Sigmoid colon (tissue), 4 donors: ENCODE results near the gene ALDH3B1.

Experiments used
- EP300 ChIP-seq, 4 donors: sonication (generic); formaldehyde crosslinking; IDR thresholded peaks; one replicate each; pipeline ENCODE4 v1.6.1; 2017; ENCODE audit warnings: antibody characterized with exemption in 4 of 4
- POLR2A ChIP-seq, 2 donors: fragments of 450-650 bp; IDR thresholded peaks; one replicate each; pipeline ENCODE4 v1.6.1; 2016; ENCODE audit warnings: antibody characterized with exemption in 2 of 2, mild to moderate bottlenecking in 2 of 2, moderate library complexity in 2 of 2
- POLR2AphosphoS5 ChIP-seq, 4 donors: sonication (generic); formaldehyde crosslinking; IDR thresholded peaks; one replicate each; pipeline ENCODE4 v1.6.1; 2017; ENCODE audit warnings: antibody characterized with exemption in 4 of 4
- TF ChIP-seq, protein P1 (sequence below), 4 experiments: fragments of 450-650 bp in 3 of 4; fragments of 200-600 bp in 1 of 4; IDR thresholded peaks; one replicate each; pipeline ENCODE4 v1.5.1; 2016 to 2019; ENCODE audit warnings: antibody characterized with exemption in 4 of 4, mild to moderate bottlenecking in 3 of 4, moderate library complexity in 2 of 4

DNA sequence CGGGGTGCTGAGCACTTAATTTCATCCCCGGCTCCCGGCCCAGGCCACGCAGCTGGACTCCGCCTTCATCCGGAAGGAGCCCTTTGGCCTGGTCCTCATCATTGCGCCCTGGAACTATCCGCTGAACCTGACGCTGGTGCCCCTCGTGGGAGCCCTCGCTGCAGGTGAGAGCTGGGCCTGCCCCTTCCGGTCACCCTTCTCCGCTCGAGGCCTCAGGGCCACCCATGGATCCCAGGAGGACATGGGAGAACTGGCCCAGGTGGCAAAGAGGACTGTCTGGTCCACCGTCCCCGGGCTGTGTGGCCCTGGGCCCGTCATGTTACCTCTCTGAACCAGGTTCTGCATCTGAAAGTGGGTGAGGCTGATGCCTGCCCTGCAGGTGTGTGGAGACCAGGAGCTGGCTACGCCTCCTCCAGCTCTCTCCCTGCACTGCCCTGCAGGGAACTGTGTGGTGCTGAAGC lies 8.6 kb downstream of the ALDH3B1 start:
- TF ChIP-seq, protein P1, sequence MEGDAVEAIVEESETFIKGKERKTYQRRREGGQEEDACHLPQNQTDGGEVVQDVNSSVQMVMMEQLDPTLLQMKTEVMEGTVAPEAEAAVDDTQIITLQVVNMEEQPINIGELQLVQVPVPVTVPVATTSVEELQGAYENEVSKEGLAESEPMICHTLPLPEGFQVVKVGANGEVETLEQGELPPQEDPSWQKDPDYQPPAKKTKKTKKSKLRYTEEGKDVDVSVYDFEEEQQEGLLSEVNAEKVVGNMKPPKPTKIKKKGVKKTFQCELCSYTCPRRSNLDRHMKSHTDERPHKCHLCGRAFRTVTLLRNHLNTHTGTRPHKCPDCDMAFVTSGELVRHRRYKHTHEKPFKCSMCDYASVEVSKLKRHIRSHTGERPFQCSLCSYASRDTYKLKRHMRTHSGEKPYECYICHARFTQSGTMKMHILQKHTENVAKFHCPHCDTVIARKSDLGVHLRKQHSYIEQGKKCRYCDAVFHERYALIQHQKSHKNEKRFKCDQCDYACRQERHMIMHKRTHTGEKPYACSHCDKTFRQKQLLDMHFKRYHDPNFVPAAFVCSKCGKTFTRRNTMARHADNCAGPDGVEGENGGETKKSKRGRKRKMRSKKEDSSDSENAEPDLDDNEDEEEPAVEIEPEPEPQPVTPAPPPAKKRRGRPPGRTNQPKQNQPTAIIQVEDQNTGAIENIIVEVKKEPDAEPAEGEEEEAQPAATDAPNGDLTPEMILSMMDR (IDR thresholded peaks at IDR 0.05), result no peak
- TF ChIP-seq POLR2A (IDR thresholded peaks at IDR 0.05), result no peak
- no peak for TF ChIP-seq POLR2AphosphoS5 (IDR thresholded peaks at IDR 0.05)
- TF ChIP-seq EP300 (IDR thresholded peaks at IDR 0.05), result no peak
